ENCODE measurements around the gene TBX2.

Gene TBX2

GRCh38 chr17:61408151-61409041 lies 8.8 kb downstream of the TBX2 start:
- H3K27me3 Mint-ChIP-seq (ENCODE audit: low read depth) = peaks cover 68% of the 10 kb centered on the region
- H3K36me3 Mint-ChIP-seq (ENCODE audit: low read depth) = no peaks in the 10 kb centered on the region
- peak overlapping the region; percentile 48 for H3K4me3 Mint-ChIP-seq
- H3K4me1 Mint-ChIP-seq (ENCODE audit: low read depth) = peaks cover 19% of the 10 kb centered on the region
- H3K9me3 Mint-ChIP-seq = no peaks in the 10 kb centered on the region
- H3K27ac Mint-ChIP-seq = no peak overlapping the region

GRCh38 chr17:61409301-61410112 lies 9.9 kb downstream of the TBX2 start:
- Mint-ChIP-seq H3K4me1 (ENCODE audit: low read depth) (peaks cover 14% of the 10 kb centered on the region), H3K9me3 (no peaks in the 10 kb centered on the region), H3K4me3 (peak overlapping the region; percentile 72), H3K36me3 (ENCODE audit: low read depth) (no peaks in the 10 kb centered on the region), H3K27ac (peak overlapping the region; percentile 20), H3K27me3 (ENCODE audit: low read depth) (peaks cover 62% of the 10 kb centered on the region)

GRCh38 chr17:61410141-61411010 lies 10.7 kb downstream of the TBX2 start:
- Mint-ChIP-seq H3K4me1 (ENCODE audit: low read depth) (peaks cover 14% of the 10 kb centered on the region), H3K27ac (peak overlapping the region; percentile 72), H3K27me3 (ENCODE audit: low read depth) (peaks cover 64% of the 10 kb centered on the region), H3K4me3 (peak overlapping the region; percentile 58), H3K36me3 (ENCODE audit: low read depth) (no peaks in the 10 kb centered on the region), H3K9me3 (no peaks in the 10 kb centered on the region)

GRCh38 chr17:61411011-61411260 lies 11.3 kb downstream of the TBX2 start:
- Mint-ChIP-seq H3K4me3 (no peak overlapping the region), H3K27me3 (ENCODE audit: low read depth) (peaks cover 63% of the 10 kb centered on the region), H3K4me1 (ENCODE audit: low read depth) (peaks cover 14% of the 10 kb centered on the region), H3K36me3 (ENCODE audit: low read depth) (no peaks in the 10 kb centered on the region), H3K9me3 (no peaks in the 10 kb centered on the region), H3K27ac (no peak overlapping the region)

GRCh38 chr17:61411261-61412142 lies 11.9 kb downstream of the TBX2 start:
- Mint-ChIP-seq H3K4me1 (ENCODE audit: low read depth) (peaks cover 14% of the 10 kb centered on the region), H3K36me3 (ENCODE audit: low read depth) (no peaks in the 10 kb centered on the region), H3K27ac (no peak overlapping the region), H3K9me3 (no peaks in the 10 kb centered on the region), H3K4me3 (peak overlapping the region; percentile 54), H3K27me3 (ENCODE audit: low read depth) (peaks cover 61% of the 10 kb centered on the region)

GRCh38 chr17:61412143-61412859 lies 12.7 kb downstream of the TBX2 start:
- H3K27ac Mint-ChIP-seq = no peak overlapping the region
- no peaks in the 10 kb centered on the region for H3K36me3 Mint-ChIP-seq (ENCODE audit: low read depth)
- peak overlapping the region; percentile 44 for H3K4me3 Mint-ChIP-seq
- H3K27me3 Mint-ChIP-seq (ENCODE audit: low read depth) = peaks cover 58% of the 10 kb centered on the region
- peaks cover 14% of the 10 kb centered on the region for H3K4me1 Mint-ChIP-seq (ENCODE audit: low read depth)
- no peaks in the 10 kb centered on the region for H3K9me3 Mint-ChIP-seq

GRCh38 chr17:61412860-61413660 lies 13.4 kb downstream of the TBX2 start:
- Mint-ChIP-seq H3K4me1 (ENCODE audit: low read depth) (peaks cover 14% of the 10 kb centered on the region), H3K9me3 (no peaks in the 10 kb centered on the region), H3K27ac (no peak overlapping the region), H3K27me3 (ENCODE audit: low read depth) (peaks cover 51% of the 10 kb centered on the region), H3K36me3 (ENCODE audit: low read depth) (no peaks in the 10 kb centered on the region), H3K4me3 (peak overlapping the region; percentile 21)

- Mint-ChIP-seq H3K27ac (no peak overlapping the region), H3K4me3 (no peak overlapping the region), H3K27me3 (ENCODE audit: low read depth) (peaks cover 48% of the 10 kb centered on the region)
Measured at GRCh38 chr17:61413661-61414126, 14.1 kb downstream of the TBX2 start.

GRCh38 chr17:61414141-61414935 lies 14.7 kb downstream of the TBX2 start:
- Mint-ChIP-seq H3K4me3 (no peak overlapping the region), H3K4me1 (ENCODE audit: low read depth) (peaks cover 10% of the 10 kb centered on the region), H3K36me3 (ENCODE audit: low read depth) (no peaks in the 10 kb centered on the region), H3K27me3 (ENCODE audit: low read depth) (peaks cover 48% of the 10 kb centered on the region), H3K9me3 (no peaks in the 10 kb centered on the region), H3K27ac (no peak overlapping the region)

More at GRCh38 chr17:61413661-61414126, 14.1 kb downstream of the TBX2 start:
- H3K9me3 Mint-ChIP-seq = no peaks in the 10 kb centered on the region
- no peaks in the 10 kb centered on the region for H3K36me3 Mint-ChIP-seq (ENCODE audit: low read depth)
- H3K4me1 Mint-ChIP-seq (ENCODE audit: low read depth) = peaks cover 12% of the 10 kb centered on the region

- Mint-ChIP-seq H3K9me3 (no peaks in the 10 kb centered on the region), H3K36me3 (ENCODE audit: low read depth) (no peaks in the 10 kb centered on the region), H3K4me3 (no peak overlapping the region), H3K4me1 (ENCODE audit: low read depth) (peaks cover 8% of the 10 kb centered on the region), H3K27ac (no peak overlapping the region), H3K27me3 (ENCODE audit: low read depth) (peaks cover 47% of the 10 kb centered on the region)
Measured at GRCh38 chr17:61414936-61415251, 15.3 kb downstream of the TBX2 start.

GRCh38 chr17:61415374-61416210 lies 15.9 kb downstream of the TBX2 start:
- H3K36me3 Mint-ChIP-seq (ENCODE audit: low read depth) = no peaks in the 10 kb centered on the region
- H3K4me3 Mint-ChIP-seq = no peak overlapping the region
- peaks cover 1% of the 10 kb centered on the region for H3K4me1 Mint-ChIP-seq (ENCODE audit: low read depth)
- H3K27me3 Mint-ChIP-seq (ENCODE audit: low read depth) = peaks cover 46% of the 10 kb centered on the region
- no peaks in the 10 kb centered on the region for H3K9me3 Mint-ChIP-seq
- no peak overlapping the region for H3K27ac Mint-ChIP-seq

All from T-helper 1 cell treated with Interleukin-12 subunit alpha and Interleukin-12 subunit beta and Interleukin-4 antibody, amounts not matched to agents 30 μg/mL and 1 μg/mL, for 36 hours (primary cell).